Pancreas (tissue), 10 donors: ENCODE measurements around the gene RBM11. TPM values are rescaled to one million over a fixed set of nuclear protein-coding genes. Genes with fewer than 3 reads are reported as not detected.
"Not testable (repeated sequence)": the region's sequence is repeated elsewhere in the genome, so short reads cannot be mapped to it uniquely, and the experiment has no call there.

Source experiments
- ATAC-seq, 4 donors: fragments of 200-7000 bp; cut with Tn5 transposase; one replicate each; pipeline versions ENCODE4 v1.8.0 to v1.9.1; 2020; ENCODE audit warnings: mild to moderate bottlenecking in 4 of 4, moderate library complexity in 4 of 4
- DNase-seq, 6 donors: peaks; one replicate each; pipeline ENCODE4 v3.0.0-alpha.2; 2020
- FAIRE-seq: peaks from 2 replicates; lab custom pipeline; 2012; peaks lifted over from hg19 to GRCh38; lab: Jason Lieb, UNC
- H3K27ac ChIP-seq, 4 donors: fragments of 200-600 bp; sonication (generic); 1 replicate in 3 of 4; 2 replicates in 1 of 4; pipeline versions ENCODE4 v1.5.0 to v1.8.0; 2020
- H3K27me3 ChIP-seq, 4 donors: fragments of 200-600 bp; one replicate each; pipeline ENCODE4 v1.8.0; 2021
- H3K36me3 ChIP-seq, 3 donors: fragments of 200-600 bp; sonication (generic) in 1 of 3; one replicate each; pipeline versions ENCODE4 v1.5.0 to v1.8.0; 2020 to 2021
- H3K4me1 ChIP-seq, 3 donors: fragments of 200-600 bp; one replicate each; pipeline ENCODE4 v1.8.0; 2021
- H3K4me3 ChIP-seq, 4 donors: fragments of 200-600 bp; sonication (generic) in 2 of 4; one replicate each; pipeline versions ENCODE4 v1.5.0 to v1.8.0; 2020 to 2021
- H3K9me3 ChIP-seq, 4 donors: fragments of 200-600 bp; one replicate each; pipeline ENCODE4 v1.8.0; 2021
- CTCF ChIP-seq, 4 donors: fragments of 200-600 bp; sonication (generic) in 3 of 4; IDR thresholded peaks; one replicate each; pipeline versions ENCODE4 v1.5.0 to v1.8.0; 2021; ENCODE audit warnings: antibody characterized with exemption in 4 of 4
- WGBS, 2 donors: extraction: QIAGEN DNeasy Blood & Tissue Kit; methylation state at CpG; one replicate each; pipeline ENCODE4 v1.1.7; 2013; 5-methylcytosine and 5-hydroxymethylcytosine counted together
- intact Hi-C, 3 donors: fragments of 100-400 bp; cut with DNase I; formaldehyde crosslinking; loops; one replicate each; pipeline versions ENCODE4 v1.11.1 to v1.14.2; 2022
- polyA plus RNA-seq, 2 donors: library from polyadenylated mRNA; stranded (reverse); fragments of 200-250 nt; gene quantifications; one replicate each; pipeline ENCODE4 v1.2.3, GENCODE V29; 2013
- total RNA-seq, 6 donors: library from RNA; stranded (reverse); fragmentation: NEBNext Ultra II Directional in 4 of 6; extraction: Animal tissue kit (Norgen Biotek cat#: 25700) in 4 of 6; gene quantifications; one replicate each; pipeline versions ENCODE4 v1.2.1 to v1.2.4, GENCODE V29; 2021 to 2023
- donor health status: healthy with polysubstance abuse.
- donor health status: DM: no; HTN: no; CAD: no; lungs with moderate emphysema.
- donor health status: DM: no; HTN: no; CAD: no.
- donor health status: control.
- donor health status: control.
- donor health status: Bipolar disorder and iron deficiency.
- donor health status: DM: yes; HTN: yes; CAD: no.
- donor health status: DM: no; HTN: no; CAD: no.
- donor health status: DM: no; HTN: no; CAD: no.
- donor health status: DM: yes; HTN: yes; CAD: no.

RBM11 gene, protein sequence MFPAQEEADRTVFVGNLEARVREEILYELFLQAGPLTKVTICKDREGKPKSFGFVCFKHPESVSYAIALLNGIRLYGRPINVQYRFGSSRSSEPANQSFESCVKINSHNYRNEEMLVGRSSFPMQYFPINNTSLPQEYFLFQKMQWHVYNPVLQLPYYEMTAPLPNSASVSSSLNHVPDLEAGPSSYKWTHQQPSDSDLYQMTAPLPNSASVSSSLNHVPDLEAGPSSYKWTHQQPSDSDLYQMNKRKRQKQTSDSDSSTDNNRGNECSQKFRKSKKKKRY
- total RNA-seq (1 to 10 TPM in 1 of 6 donors, under 1 TPM in 5; 0.28 to 1.5 (median 0.50) TPM), polyA plus RNA-seq (1 to 10 TPM; 1.6 to 4.3 TPM)

DNA sequence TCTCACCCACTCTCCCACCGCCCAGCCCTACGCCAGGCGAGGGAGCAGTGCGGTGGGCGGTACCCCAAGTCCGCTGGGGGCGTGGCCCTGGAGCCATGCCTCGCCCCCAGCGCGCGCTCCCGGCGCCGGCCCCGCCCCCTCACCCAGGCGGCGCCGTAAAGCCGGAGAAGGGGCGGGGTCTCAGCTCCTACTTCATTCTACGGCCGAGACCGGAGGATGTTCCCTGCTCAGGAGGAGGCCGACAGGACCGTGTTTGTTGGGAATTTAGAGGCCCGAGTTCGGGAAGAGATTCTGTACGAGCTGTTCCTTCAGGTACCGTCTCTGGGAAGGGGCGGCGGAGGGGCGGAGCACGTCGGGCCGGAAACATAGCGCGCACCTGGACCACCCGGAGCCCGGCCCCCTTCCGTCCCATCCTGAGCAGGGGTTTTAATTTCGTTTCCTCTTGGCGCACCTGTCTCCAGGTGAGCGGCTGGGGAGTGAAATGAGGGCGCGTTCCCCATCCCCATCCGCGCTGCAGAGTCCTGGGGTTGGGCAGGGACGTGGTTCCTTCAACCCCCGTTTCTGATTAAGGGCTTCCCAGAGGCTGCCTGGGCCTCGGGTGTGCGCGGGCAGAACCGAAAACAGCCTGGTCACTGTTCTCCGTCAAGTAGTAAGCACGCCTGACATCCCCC is at the start of gene RBM11:
TSS of gene RBM11 (plus strand) at position 187 of the 671 bp plus-strand sequence. CDS start at position 217, 30 bp downstream.
- H3K27ac ChIP-seq = peak within 1 kb of the TSS in 1 of 4 donors; percentile 13
- H3K4me1 ChIP-seq = no peaks in the 10 kb centered on the region
- FAIRE-seq = no peak
- ATAC-seq = peak; percentile 99 to 100 (median 100)
- H3K27me3 ChIP-seq = peaks cover 0 to 5% (median 0%) of the 10 kb centered on the region in 4 donors
- intact Hi-C loops = no loop called here
- H3K4me3 ChIP-seq = peak within 1 kb of the TSS; percentile 51 to 74 (median 63)
- H3K9me3 ChIP-seq = no peaks in the 10 kb centered on the region
- H3K36me3 ChIP-seq = no peaks in the 10 kb centered on the region
- TF ChIP-seq CTCF (IDR thresholded peaks at IDR 0.05) = no peak
- peak; percentile 65 to 91 (median 80) for DNase-seq
- 1% methylated on average over 55 of the region's 55 CpGs for WGBS, 2 donors

GRCh38 chr21:14166463-14167223 is 49.3 kb upstream of the RBM11 start:
- intact Hi-C loops, H3K4me3 ChIP-seq, H3K27ac ChIP-seq, ATAC-seq, H3K9me3 ChIP-seq, FAIRE-seq, H3K36me3 ChIP-seq, H3K27me3 ChIP-seq, H3K4me1 ChIP-seq: not testable (repeated sequence)
- peak in 1 of 6 donors; percentile 19 for DNase-seq
- 69 to 79% methylated on average over 16 of the region's 16 CpGs for WGBS, 2 donors

- Histone ChIP-seq H3K36me3 (no peaks in the 10 kb centered on the region), H3K27me3 (peaks cover 0 to 26% (median 0%) of the 10 kb centered on the region in 4 donors), H3K4me3 (no peak overlapping the region), H3K27ac (no peak overlapping the region), H3K9me3 (no peaks in the 10 kb centered on the region), H3K4me1 (no peaks in the 10 kb centered on the region)
- intact Hi-C loops = no loop called here
- no peak for FAIRE-seq
- DNase-seq = no peak
- ATAC-seq = no peak
- TF ChIP-seq CTCF (IDR thresholded peaks at IDR 0.05) = no peak
Observed at GRCh38 chr21:14206222-14206621, 9.7 kb upstream of the RBM11 start.

- intact Hi-C loops = no loop called here
- Histone ChIP-seq H3K27ac (no peak within 1 kb of the TSS), H3K27me3 (peaks cover 0 to 31% (median 0%) of the 10 kb centered on the region in 4 donors), H3K4me1 (no peaks in the 10 kb centered on the region), H3K9me3 (no peaks in the 10 kb centered on the region), H3K4me3 (no peak within 1 kb of the TSS), H3K36me3 (no peaks in the 10 kb centered on the region)
- FAIRE-seq (no peak), ATAC-seq (no peak), DNase-seq (no peak)
- no peak for TF ChIP-seq CTCF (IDR thresholded peaks at IDR 0.05)
- 77 to 90% methylated on average over 1 of the region's 1 CpG for WGBS, 2 donors
Observed at GRCh38 chr21:14210738-14211137, 5.2 kb upstream of the RBM11 start, which contains the start of gene LIPI. LIPI (minus strand) TSS chr21:14210955; CDS start chr21:14210845, 110 bp downstream.

- no peak for ATAC-seq
Observed at GRCh38 chr21:14213164-14213563, 2.8 kb upstream of the RBM11 start.

More at GRCh38 chr21:14213164-14213563, 2.8 kb upstream of the RBM11 start:
- no peak for DNase-seq
- Histone ChIP-seq H3K36me3 (no peaks in the 10 kb centered on the region), H3K27ac (no peak overlapping the region), H3K9me3 (no peaks in the 10 kb centered on the region), H3K4me1 (no peaks in the 10 kb centered on the region), H3K27me3 (peaks cover 0 to 29% (median 0%) of the 10 kb centered on the region in 4 donors), H3K4me3 (no peak overlapping the region)
- FAIRE-seq = no peak
- no peak for TF ChIP-seq CTCF (IDR thresholded peaks at IDR 0.05)
- intact Hi-C loops = no loop called here
